ENCODE results near the gene HELZ. TPM values are rescaled to one million over a fixed set of nuclear protein-coding genes. Genes with fewer than 3 reads are reported as not detected.
A peak's percentile ranks its signal among the peaks of the same experiment; 100 is the strongest.

Gene HELZ
- polyA plus RNA-seq, 2 of the 4 experiments (the other 2 are of a cell fraction), result 5.6 to 18.3 TPM

GRCh38 chr17:67165201-67165600 is 79.8 kb downstream of the HELZ start:
- no peak for ATAC-seq
- 93% methylated on average over 6 of the region's 6 CpGs for WGBS (ENCODE audit: missing lambda C conversion rate)
- DNase-seq (ENCODE audit: low read depth in 1 of 2, low spot score in 1 of 2), result no peak
- Histone ChIP-seq H3K4me2 (no peak overlapping the region), H3K4me3 (no peak overlapping the region), H3K27ac (no peak overlapping the region), H3K9me3 (no peaks in the 10 kb centered on the region), H3K4me1 (no peaks in the 10 kb centered on the region)
- ChIA-PET CTCF (interaction anchor here (1.1 kb wide), 1 partner anchor 114 kb away, joined by 3 read pairs; no protein-coding TSS in a partner anchor), POLR2A (no interaction called here)
- no peak for TF ChIP-seq GATA3 (IDR thresholded peaks at IDR 0.05; ENCODE audit: borderline replicate concordance)
- TF ChIP-seq POLR2AphosphoS2 (conservative IDR thresholded peaks at IDR 0.05; ENCODE audit: low read length), result no peak
- TF ChIP-seq ZC3H11A (IDR thresholded peaks at IDR 0.05), result no peak
- TF ChIP-seq MAFK (IDR thresholded peaks at IDR 0.05; ENCODE audit: partially characterized antibody), result no peak
- TF ChIP-seq EP300 (IDR thresholded peaks at IDR 0.05), result no peak
- no peak for TF ChIP-seq SMC3 (IDR thresholded peaks at IDR 0.05)
- no peak for TF ChIP-seq CBX8 (IDR thresholded peaks at IDR 0.05)
- TF ChIP-seq, protein P1, sequence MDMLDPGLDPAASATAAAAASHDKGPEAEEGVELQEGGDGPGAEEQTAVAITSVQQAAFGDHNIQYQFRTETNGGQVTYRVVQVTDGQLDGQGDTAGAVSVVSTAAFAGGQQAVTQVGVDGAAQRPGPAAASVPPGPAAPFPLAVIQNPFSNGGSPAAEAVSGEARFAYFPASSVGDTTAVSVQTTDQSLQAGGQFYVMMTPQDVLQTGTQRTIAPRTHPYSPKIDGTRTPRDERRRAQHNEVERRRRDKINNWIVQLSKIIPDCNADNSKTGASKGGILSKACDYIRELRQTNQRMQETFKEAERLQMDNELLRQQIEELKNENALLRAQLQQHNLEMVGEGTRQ (IDR thresholded peaks at IDR 0.05), result no peak
- TF ChIP-seq ATOH8 (CRISPR knock-in tag; IDR thresholded peaks at IDR 0.05; ENCODE audit: low read depth), result no peak
- TF ChIP-seq, protein P2, sequence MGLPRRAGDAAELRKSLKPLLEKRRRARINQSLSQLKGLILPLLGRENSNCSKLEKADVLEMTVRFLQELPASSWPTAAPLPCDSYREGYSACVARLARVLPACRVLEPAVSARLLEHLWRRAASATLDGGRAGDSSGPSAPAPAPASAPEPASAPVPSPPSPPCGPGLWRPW (IDR thresholded peaks at IDR 0.05), result no peak
- TF ChIP-seq EHMT2 (IDR thresholded peaks at IDR 0.05; ENCODE audit: low read depth), result no peak
- no peak for TF ChIP-seq E2F6 (IDR thresholded peaks at IDR 0.05; ENCODE audit: borderline replicate concordance, low read depth)
- no peak for TF ChIP-seq HDAC2 (IDR thresholded peaks at IDR 0.05)
- no peak for TF ChIP-seq MAZ (IDR thresholded peaks at IDR 0.05; ENCODE audit: borderline replicate concordance, low read depth, low read length)
- TF ChIP-seq HMGXB4 (CRISPR knock-in tag; IDR thresholded peaks at IDR 0.05; ENCODE audit: borderline replicate concordance), result no peak
- TF ChIP-seq FOSB (CRISPR knock-in tag; IDR thresholded peaks at IDR 0.05), result no peak
- no peak for TF ChIP-seq RAD21 (conservative IDR thresholded peaks at IDR 0.05 in 1 of 2, IDR thresholded peaks at IDR 0.05 in 1 of 2)
- FAIRE-seq, result peak; percentile 23

GRCh38 chr17:67164302-67164701 is 80.7 kb downstream of the HELZ start:
- no peak overlapping the region for H3K4me2 ChIP-seq
- ATAC-seq (no peak), FAIRE-seq (peak; percentile 32), DNase-seq (ENCODE audit: low read depth in 1 of 2, low spot score in 1 of 2) (no peak)
- H3K9me3 ChIP-seq, result no peaks in the 10 kb centered on the region
- WGBS (ENCODE audit: missing lambda C conversion rate), result 88% methylated on average over 2 of the region's 2 CpGs
- ChIA-PET POLR2A (no interaction called here), CTCF (no interaction called here)
- H3K4me3 ChIP-seq, result no peak overlapping the region
- H3K27ac ChIP-seq, result no peak overlapping the region
- H3K4me1 ChIP-seq, result no peaks in the 10 kb centered on the region
- no peak for TF ChIP-seq CBX8 (IDR thresholded peaks at IDR 0.05)

- TF ChIP-seq RFX5 (IDR thresholded peaks at IDR 0.05), result no peak
- no peak for TF ChIP-seq HDAC2 (IDR thresholded peaks at IDR 0.05)
- no peak for TF ChIP-seq ATOH8 (CRISPR knock-in tag; IDR thresholded peaks at IDR 0.05; ENCODE audit: low read depth)
- no peak for TF ChIP-seq NPAS2 (CRISPR knock-in tag; IDR thresholded peaks at IDR 0.05; ENCODE audit: borderline replicate concordance)
- H3K4me1 ChIP-seq, result peaks cover 2% of the 10 kb centered on the region; the same call in 1 of the 3 replicates
- DNase-seq (ENCODE audit: low read depth in 1 of 2, low spot score in 1 of 2) (no peak), FAIRE-seq (no peak), ATAC-seq (no peak)
- ChIA-PET POLR2A (no interaction called here), CTCF (interaction anchor here (0.6 to 0.7 kb wide), 2 partner anchors 130 to 263 kb away, joined by 3 to 5 read pairs; no protein-coding TSS in a partner anchor)
- H3K9me3 ChIP-seq, result no peaks in the 10 kb centered on the region
- no peak overlapping the region for H3K27ac ChIP-seq
- H3K4me3 ChIP-seq, result no peak overlapping the region
- H3K4me2 ChIP-seq, result no peak overlapping the region
These were observed 82.2 kb downstream of the HELZ start for GRCh38 chr17:67162771-67163170.
